H1 (cell line): ENCODE results near the gene KCTD17. TPM values are rescaled to one million over a fixed set of nuclear protein-coding genes. Genes with fewer than 3 reads are reported as not detected.

Experiments used
- CHD7 ChIP-seq: fragments of 300-600 bp; sonication (generic); IDR thresholded peaks from 2 replicates; pipeline ENCODE4 v1.7.1; 2012; ENCODE audit warnings: low read length, moderate library complexity, mild to moderate bottlenecking, inconsistent platforms; ENCODE audit not compliant: insufficient replicate concordance
- HDAC2 ChIP-seq, 2 experiments: fragments of 300-600 bp in 1 of 2; sonication (generic) in 1 of 2; IDR thresholded peaks; 2 replicates each; pipeline ENCODE4 v1.6.1; 2011 to 2012; ENCODE audit warnings: low read depth in 2 of 2, low read length in 2 of 2, mild to moderate bottlenecking in 2 of 2, moderate library complexity in 2 of 2, borderline replicate concordance in 1 of 2, inconsistent platforms in 1 of 2
- RBBP5 ChIP-seq: IDR thresholded peaks from 2 replicates; pipeline ENCODE4 v1.7.1; 2012; ENCODE audit warnings: low read depth, mild to moderate bottlenecking, inconsistent platforms, low read length, moderate library complexity, borderline replicate concordance
- polyA plus RNA-seq, 7 experiments: library from polyadenylated mRNA; depleted of rRNA in 3 of 7; stranded (reverse) in 5 of 7; unstranded in 2 of 7; fragments of >200 nt in 5 of 7; fragments of 200-250 nt in 2 of 7; gene quantifications; 1 replicate in 5 of 7; 2 replicates in 1 of 7; 4 replicates in 1 of 7; pipeline versions ENCODE4 v1.2.1 to v1.2.3, GENCODE V29; 2011 to 2013; ENCODE audit warnings: missing spikeins in 2 of 7, mixed read lengths in 2 of 7
- total RNA-seq: library from RNA; stranded (reverse); fragmentation: NEBNext Ultra II Directional; extraction: Animal tissue kit (Norgen Biotek cat#: 25700); gene quantifications from 2 replicates; pipeline ENCODE4 v1.2.1, GENCODE V29; 2021

KCTD17 gene
- total and polyA plus RNA-seq, 2 of the 8 experiments (the other 6 are each of a cell fraction or from before 2014, with no cell fraction given), result 39.4 to 44.0 TPM

- TF ChIP-seq CHD7, result no peak
- TF ChIP-seq HDAC2 (IDR thresholded peaks at IDR 0.05; ENCODE audit: borderline replicate concordance in 1 of 2, low read depth in 2 of 2, low read length in 2 of 2), result no peak
- no peak for TF ChIP-seq RBBP5
Observed at GRCh38 chr22:37061611-37062375, 10.3 kb downstream of the KCTD17 start (continued).
